Activated CD4-positive, alpha-beta memory T cell treated with anti-CD3 and anti-CD28 coated beads for 36 hours (primary cell): ENCODE data around the gene EPHA7. TPM values are rescaled to one million over a fixed set of nuclear protein-coding genes. Genes with fewer than 3 reads are reported as not detected.

Source experiments
- CTCF ChIA-PET: fragments of 350-600 bp; sonication (Branson Sonifier 250); formaldehyde crosslinking; loops from one replicate; lab custom pipeline; 2021; ENCODE audit warnings: antibody characterized with exemption, inconsistent platforms; lab: Charles Lee
- POLR2A ChIA-PET: fragments of 350-600 bp; sonication (Branson Sonifier 250); formaldehyde crosslinking; loops from one replicate; lab custom pipeline; 2021; ENCODE audit warnings: antibody characterized with exemption; lab: Charles Lee
- DNase-seq: peaks from one replicate; pipeline ENCODE4 v3.0.0-alpha.2; 2020
- H3K27ac Mint-ChIP-seq: one replicate; pipeline ENCODE4 v1.8.0; 2021; ENCODE audit warnings: mixed read lengths
- H3K27me3 Mint-ChIP-seq: one replicate; pipeline ENCODE4 v1.8.0; 2021; ENCODE audit warnings: mixed read lengths
- H3K36me3 Mint-ChIP-seq: one replicate; pipeline ENCODE4 v1.8.0; 2021; ENCODE audit warnings: mixed read lengths
- H3K4me1 Mint-ChIP-seq: one replicate; pipeline ENCODE4 v1.8.0; 2021; ENCODE audit warnings: low read depth, mixed read lengths
- H3K4me3 Mint-ChIP-seq: one replicate; pipeline ENCODE4 v1.8.0; 2021; ENCODE audit warnings: mild to moderate bottlenecking, mixed read lengths
- H3K9me3 Mint-ChIP-seq: one replicate; pipeline ENCODE4 v1.8.0; 2021; ENCODE audit warnings: mixed read lengths
- intact Hi-C: fragments of 100-400 bp; cut with micrococcal nuclease; formaldehyde crosslinking; loops from one replicate; pipeline ENCODE4 v1.15.1; 2023
- total RNA-seq, 2 experiments: library from RNA; stranded (reverse); gene quantifications; one replicate each; pipeline ENCODE4 v1.2.3, GENCODE V29; 2021

EPHA7 gene
- total RNA-seq, 2 experiments from 2014 or later, result not detected

GRCh38 chr6:93260881-93261280, 158.5 kb downstream of the EPHA7 start:
- Mint-ChIP-seq H3K36me3 (no peaks in the 10 kb centered on the region), H3K27ac (no peak overlapping the region), H3K9me3 (peaks cover 3% of the 10 kb centered on the region), H3K4me3 (no peak overlapping the region), H3K4me1 (no peaks in the 10 kb centered on the region), H3K27me3 (no peaks in the 10 kb centered on the region)
- intact Hi-C loops, result no loop called here
- POLR2A ChIA-PET, result no interaction called here
- no peak for DNase-seq
- CTCF ChIA-PET, result interaction anchor here (0.8 kb wide), 1 partner anchor 9 kb away, joined by 3 read pairs; no protein-coding TSS in a partner anchor

GRCh38 chr6:93259332-93259731, 160.0 kb downstream of the EPHA7 start:
- ChIA-PET POLR2A (no interaction called here), CTCF (interaction anchor here (0.8 kb wide), 1 partner anchor 9 kb away, joined by 3 read pairs; no protein-coding TSS in a partner anchor)
- intact Hi-C loops, result no loop called here

GRCh38 chr6:93252930-93253329, 166.4 kb downstream of the EPHA7 start:
- no peak overlapping the region for H3K4me3 Mint-ChIP-seq
- intact Hi-C loops, result no loop called here
- CTCF ChIA-PET, result no interaction called here
- no peak overlapping the region for H3K27ac Mint-ChIP-seq
- no peaks in the 10 kb centered on the region for H3K36me3 Mint-ChIP-seq
- POLR2A ChIA-PET, result no interaction called here
- H3K4me1 Mint-ChIP-seq, result no peaks in the 10 kb centered on the region
- peaks cover 3% of the 10 kb centered on the region for H3K9me3 Mint-ChIP-seq
- no peaks in the 10 kb centered on the region for H3K27me3 Mint-ChIP-seq
- no peak for DNase-seq

More at GRCh38 chr6:93259332-93259731, 160.0 kb downstream of the EPHA7 start:
- no peak overlapping the region for H3K27ac Mint-ChIP-seq
- H3K4me1 Mint-ChIP-seq, result no peaks in the 10 kb centered on the region
- no peak for DNase-seq
- H3K4me3 Mint-ChIP-seq, result no peak overlapping the region
- no peaks in the 10 kb centered on the region for H3K27me3 Mint-ChIP-seq
- H3K9me3 Mint-ChIP-seq, result peaks cover 3% of the 10 kb centered on the region
- H3K36me3 Mint-ChIP-seq, result no peaks in the 10 kb centered on the region

- POLR2A ChIA-PET, result no interaction called here
- no peak overlapping the region for H3K27ac Mint-ChIP-seq
- H3K9me3 Mint-ChIP-seq, result peaks cover 3% of the 10 kb centered on the region
- H3K36me3 Mint-ChIP-seq, result no peaks in the 10 kb centered on the region
- no peaks in the 10 kb centered on the region for H3K27me3 Mint-ChIP-seq
- no peak overlapping the region for H3K4me3 Mint-ChIP-seq
- H3K4me1 Mint-ChIP-seq, result no peaks in the 10 kb centered on the region
- CTCF ChIA-PET, result no interaction called here
- no peak for DNase-seq
- intact Hi-C loops, result no loop called here
These were observed 170.7 kb downstream of the EPHA7 start for GRCh38 chr6:93248631-93249030.

GRCh38 chr6:93243231-93243778, 176.1 kb downstream of the EPHA7 start:
- Mint-ChIP-seq H3K4me3 (no peak overlapping the region), H3K9me3 (no peaks in the 10 kb centered on the region), H3K27ac (no peak overlapping the region), H3K4me1 (no peaks in the 10 kb centered on the region), H3K27me3 (no peaks in the 10 kb centered on the region), H3K36me3 (no peaks in the 10 kb centered on the region)
- ChIA-PET POLR2A (no interaction called here), CTCF (no interaction called here)
- no peak for DNase-seq
- intact Hi-C loops, result no loop called here

GRCh38 chr6:93242049-93242448, 177.3 kb downstream of the EPHA7 start:
- Mint-ChIP-seq H3K9me3 (no peaks in the 10 kb centered on the region), H3K27ac (no peak overlapping the region), H3K4me1 (no peaks in the 10 kb centered on the region), H3K36me3 (no peaks in the 10 kb centered on the region), H3K4me3 (no peak overlapping the region), H3K27me3 (no peaks in the 10 kb centered on the region)
- intact Hi-C loops, result no loop called here
- no peak for DNase-seq
- ChIA-PET POLR2A (no interaction called here), CTCF (no interaction called here)

- H3K9me3 Mint-ChIP-seq, result peaks cover 4% of the 10 kb centered on the region
- ChIA-PET CTCF (no interaction called here), POLR2A (no interaction called here)
- no peaks in the 10 kb centered on the region for H3K4me1 Mint-ChIP-seq
- no peak overlapping the region for H3K4me3 Mint-ChIP-seq
- H3K27me3 Mint-ChIP-seq, result no peaks in the 10 kb centered on the region
- H3K27ac Mint-ChIP-seq, result no peak overlapping the region
- intact Hi-C loops, result no loop called here
- no peak for DNase-seq
- no peaks in the 10 kb centered on the region for H3K36me3 Mint-ChIP-seq
These were observed 180.7 kb downstream of the EPHA7 start for GRCh38 chr6:93238632-93239031.

- Mint-ChIP-seq H3K4me1 (no peaks in the 10 kb centered on the region), H3K4me3 (no peak overlapping the region), H3K36me3 (no peaks in the 10 kb centered on the region), H3K27me3 (no peaks in the 10 kb centered on the region), H3K27ac (no peak overlapping the region), H3K9me3 (peaks cover 4% of the 10 kb centered on the region)
- ChIA-PET CTCF (no interaction called here), POLR2A (no interaction called here)
- DNase-seq, result no peak
- intact Hi-C loops, result no loop called here
These were observed 183.6 kb downstream of the EPHA7 start for GRCh38 chr6:93235775-93236174.

GRCh38 chr6:93226822-93227221, 192.5 kb downstream of the EPHA7 start:
- no peak for DNase-seq
- Mint-ChIP-seq H3K4me3 (no peak overlapping the region), H3K9me3 (peaks cover 10% of the 10 kb centered on the region), H3K27me3 (no peaks in the 10 kb centered on the region), H3K27ac (no peak overlapping the region), H3K4me1 (no peaks in the 10 kb centered on the region), H3K36me3 (no peaks in the 10 kb centered on the region)
- POLR2A ChIA-PET, result no interaction called here
- intact Hi-C loops, result no loop called here
- CTCF ChIA-PET, result no interaction called here

GRCh38 chr6:93222071-93222851, 197.1 kb downstream of the EPHA7 start:
- Mint-ChIP-seq H3K4me1 (no peaks in the 10 kb centered on the region), H3K27ac (no peak overlapping the region), H3K9me3 (peaks cover 19% of the 10 kb centered on the region), H3K4me3 (no peak overlapping the region), H3K27me3 (no peaks in the 10 kb centered on the region), H3K36me3 (no peaks in the 10 kb centered on the region)
- ChIA-PET POLR2A (no interaction called here), CTCF (no interaction called here)
- no peak for DNase-seq
- intact Hi-C loops, result no loop called here

- Mint-ChIP-seq H3K27me3 (no peaks in the 10 kb centered on the region), H3K36me3 (no peaks in the 10 kb centered on the region), H3K27ac (no peak overlapping the region), H3K4me1 (no peaks in the 10 kb centered on the region), H3K4me3 (no peak overlapping the region), H3K9me3 (peaks cover 33% of the 10 kb centered on the region)
- DNase-seq, result no peak
- CTCF ChIA-PET, result no interaction called here
- POLR2A ChIA-PET, result no interaction called here
- intact Hi-C loops, result no loop called here
These were observed 199.9 kb downstream of the EPHA7 start for GRCh38 chr6:93219447-93219846.

- no peak for DNase-seq
- Mint-ChIP-seq H3K27me3 (no peaks in the 10 kb centered on the region), H3K4me1 (no peaks in the 10 kb centered on the region), H3K27ac (no peak overlapping the region), H3K9me3 (peaks cover 37% of the 10 kb centered on the region), H3K4me3 (no peak overlapping the region), H3K36me3 (no peaks in the 10 kb centered on the region)
- ChIA-PET POLR2A (no interaction called here), CTCF (no interaction called here)
- intact Hi-C loops, result no loop called here
These were observed 201.3 kb downstream of the EPHA7 start for GRCh38 chr6:93218096-93218495.

GRCh38 chr6:93213028-93213427, 206.3 kb downstream of the EPHA7 start:
- POLR2A ChIA-PET, result no interaction called here
- H3K4me3 Mint-ChIP-seq, result no peak overlapping the region
- CTCF ChIA-PET, result no interaction called here

More at GRCh38 chr6:93213028-93213427, 206.3 kb downstream of the EPHA7 start:
- H3K27me3 Mint-ChIP-seq, result no peaks in the 10 kb centered on the region
- DNase-seq, result no peak
- H3K9me3 Mint-ChIP-seq, result peaks cover 23% of the 10 kb centered on the region
- intact Hi-C loops, result no loop called here
- no peaks in the 10 kb centered on the region for H3K36me3 Mint-ChIP-seq
- H3K4me1 Mint-ChIP-seq, result no peaks in the 10 kb centered on the region
- no peak overlapping the region for H3K27ac Mint-ChIP-seq
